Glutamatergic neuron (in vitro differentiated cells): Measurements from ENCODE around the gene PDAP1. TPM values are rescaled to one million over a fixed set of nuclear protein-coding genes. Genes with fewer than 3 reads are reported as not detected.

Experiments used
- DNase-seq: peaks from one replicate; pipeline ENCODE4 v3.0.0; 2022
- H3K27ac Mint-ChIP-seq: one replicate; pipeline ENCODE4 v1.8.0; 2020; ENCODE audit warnings: mild to moderate bottlenecking, mixed read lengths, inconsistent platforms; ENCODE audit not compliant: unreplicated experiment
- H3K27me3 Mint-ChIP-seq: one replicate; pipeline ENCODE4 v1.8.0; 2020; ENCODE audit warnings: mild to moderate bottlenecking, moderate library complexity, mixed read lengths, inconsistent platforms; ENCODE audit not compliant: unreplicated experiment
- H3K36me3 Mint-ChIP-seq: one replicate; pipeline ENCODE4 v1.8.0; 2020; ENCODE audit warnings: mild to moderate bottlenecking, mixed read lengths, inconsistent platforms; ENCODE audit not compliant: unreplicated experiment
- H3K4me1 Mint-ChIP-seq: one replicate; pipeline ENCODE4 v1.8.0; 2020; ENCODE audit warnings: mild to moderate bottlenecking, low read depth, mixed read lengths, inconsistent platforms; ENCODE audit not compliant: unreplicated experiment
- H3K4me3 Mint-ChIP-seq: one replicate; pipeline ENCODE4 v1.8.0; 2020; ENCODE audit warnings: mild to moderate bottlenecking, mixed read lengths, inconsistent platforms; ENCODE audit not compliant: unreplicated experiment
- H3K9me3 Mint-ChIP-seq: one replicate; pipeline ENCODE4 v1.8.0; 2020; ENCODE audit warnings: mild to moderate bottlenecking, moderate library complexity, mixed read lengths, inconsistent platforms; ENCODE audit not compliant: unreplicated experiment
- total RNA-seq: library from RNA; stranded (reverse); fragmentation: NEBNext Ultra II Directional; extraction: Animal tissue kit (Norgen Biotek cat#: 25700); gene quantifications from one replicate; pipeline ENCODE4 v1.2.1, GENCODE V29; 2021; ENCODE audit not compliant: unreplicated experiment
- TF ChIP-seq, protein P1 (sequence below): fragments of 200-600 bp; sonication (generic); IDR thresholded peaks from one replicate; pipeline ENCODE4 v1.5.0; 2021; ENCODE audit not compliant: partially characterized antibody, unreplicated experiment

The PDAP1 gene
- total RNA-seq, 1 donor from 2014 or later, result 134 TPM

DNA sequence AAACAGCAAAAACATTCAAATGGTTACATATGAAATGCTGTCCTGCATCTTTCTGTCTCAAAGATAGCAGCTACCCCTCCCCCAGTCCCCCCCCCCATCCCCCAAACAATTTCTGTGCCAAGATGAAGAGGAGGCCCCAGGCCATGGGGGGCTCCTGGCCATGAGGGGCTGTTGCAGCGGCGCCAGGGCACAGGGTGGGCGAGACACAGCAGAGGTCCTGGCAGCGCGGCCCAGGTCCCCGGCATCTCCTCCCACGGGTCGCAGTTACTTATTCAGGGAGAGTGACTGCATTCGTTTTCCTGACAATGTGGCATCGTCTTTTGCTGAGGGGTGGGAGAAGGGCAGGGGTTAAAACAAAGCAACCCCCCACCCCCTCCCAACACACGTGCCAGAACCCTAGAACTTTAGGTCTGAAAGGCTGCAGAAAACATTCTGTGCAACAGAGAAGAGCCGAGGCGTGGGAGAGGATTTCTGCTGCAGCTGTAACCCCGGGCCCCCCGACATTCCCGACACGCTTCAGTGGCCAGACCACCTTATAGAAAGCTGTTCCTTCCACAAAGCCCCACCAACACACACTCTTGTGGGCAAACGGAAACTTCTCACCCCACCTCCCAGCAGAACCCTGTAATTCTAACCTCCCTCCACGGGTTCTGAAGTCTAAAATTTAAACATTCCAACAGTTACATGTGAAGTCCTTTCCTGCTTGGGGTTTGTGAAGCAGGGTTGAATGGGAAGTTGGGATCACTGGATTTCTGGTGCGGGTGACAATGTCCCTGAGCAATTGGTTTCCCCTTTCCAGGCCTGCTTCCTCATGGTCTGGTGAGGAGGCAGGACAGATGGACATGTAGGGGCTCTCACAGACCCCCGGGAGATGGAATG, 11.7 kb downstream of the PDAP1 start:
- H3K36me3 Mint-ChIP-seq, result no peaks in the 10 kb centered on the region
- H3K4me3 Mint-ChIP-seq, result no peak overlapping the region
- H3K27ac Mint-ChIP-seq, result no peak overlapping the region

DNA sequence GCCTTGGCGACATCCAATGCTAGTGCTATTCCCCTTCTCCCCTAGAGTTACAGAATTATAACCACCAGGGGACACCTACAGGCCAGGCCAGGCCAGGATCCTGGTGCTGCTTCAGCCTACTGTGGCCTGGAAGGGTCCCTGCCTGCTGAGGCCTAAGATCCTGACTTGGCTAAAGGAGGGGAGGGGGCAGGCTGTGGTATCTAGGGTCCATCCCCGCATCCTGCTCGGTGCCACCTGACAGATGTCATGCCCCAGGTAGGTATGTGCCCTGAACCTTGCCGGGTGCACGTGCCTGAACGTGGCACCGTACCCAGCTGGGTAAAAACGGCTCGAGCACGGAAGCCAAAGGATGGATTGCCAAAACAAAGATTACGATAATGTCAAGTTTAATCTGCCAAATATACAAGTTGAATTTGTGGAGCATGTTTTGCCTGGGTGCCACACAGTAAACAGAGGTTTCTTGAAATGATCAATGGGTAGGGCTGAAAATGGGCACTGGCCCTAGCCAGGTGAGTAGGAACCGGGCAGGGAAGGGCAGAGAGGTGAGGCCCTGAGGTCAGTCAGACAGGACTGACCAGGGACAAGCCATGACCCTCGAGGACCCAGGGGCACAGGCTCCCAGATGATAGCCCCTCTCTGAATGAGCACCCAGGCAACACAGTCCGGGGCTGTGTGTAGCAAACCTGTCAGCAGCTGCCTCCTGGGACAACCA, 12.6 kb downstream of the PDAP1 start:
- TF ChIP-seq, protein P1, sequence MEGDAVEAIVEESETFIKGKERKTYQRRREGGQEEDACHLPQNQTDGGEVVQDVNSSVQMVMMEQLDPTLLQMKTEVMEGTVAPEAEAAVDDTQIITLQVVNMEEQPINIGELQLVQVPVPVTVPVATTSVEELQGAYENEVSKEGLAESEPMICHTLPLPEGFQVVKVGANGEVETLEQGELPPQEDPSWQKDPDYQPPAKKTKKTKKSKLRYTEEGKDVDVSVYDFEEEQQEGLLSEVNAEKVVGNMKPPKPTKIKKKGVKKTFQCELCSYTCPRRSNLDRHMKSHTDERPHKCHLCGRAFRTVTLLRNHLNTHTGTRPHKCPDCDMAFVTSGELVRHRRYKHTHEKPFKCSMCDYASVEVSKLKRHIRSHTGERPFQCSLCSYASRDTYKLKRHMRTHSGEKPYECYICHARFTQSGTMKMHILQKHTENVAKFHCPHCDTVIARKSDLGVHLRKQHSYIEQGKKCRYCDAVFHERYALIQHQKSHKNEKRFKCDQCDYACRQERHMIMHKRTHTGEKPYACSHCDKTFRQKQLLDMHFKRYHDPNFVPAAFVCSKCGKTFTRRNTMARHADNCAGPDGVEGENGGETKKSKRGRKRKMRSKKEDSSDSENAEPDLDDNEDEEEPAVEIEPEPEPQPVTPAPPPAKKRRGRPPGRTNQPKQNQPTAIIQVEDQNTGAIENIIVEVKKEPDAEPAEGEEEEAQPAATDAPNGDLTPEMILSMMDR, result no peak
- H3K4me3 Mint-ChIP-seq, result no peak overlapping the region
- peaks cover 9% of the 10 kb centered on the region for H3K9me3 Mint-ChIP-seq
- H3K27me3 Mint-ChIP-seq, result peaks cover 10% of the 10 kb centered on the region
- H3K36me3 Mint-ChIP-seq, result no peaks in the 10 kb centered on the region
- no peak for DNase-seq
- no peaks in the 10 kb centered on the region for H3K4me1 Mint-ChIP-seq
- no peak overlapping the region for H3K27ac Mint-ChIP-seq

More for the DNA sequence above, 11.7 kb downstream of the PDAP1 start:
- no peak for DNase-seq
- Mint-ChIP-seq H3K4me1 (no peaks in the 10 kb centered on the region), H3K27me3 (peaks cover 10% of the 10 kb centered on the region), H3K9me3 (peaks cover 9% of the 10 kb centered on the region)
- TF ChIP-seq, protein P1, result no peak

DNA sequence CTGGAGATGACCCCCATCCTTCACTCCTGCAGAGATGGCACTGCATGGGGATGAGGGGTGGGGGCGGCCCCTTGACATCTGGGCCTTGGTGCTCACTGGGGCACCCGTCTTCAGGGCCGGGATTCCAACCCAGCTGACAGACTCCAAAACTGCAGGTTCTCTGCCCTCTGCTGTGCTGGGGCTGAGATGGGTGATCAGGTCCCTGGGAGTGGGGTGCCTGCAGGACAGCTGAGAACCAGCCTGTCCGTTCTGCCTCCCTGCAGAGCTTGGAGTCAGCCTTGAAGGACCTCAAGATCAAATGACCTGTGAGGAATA, 14.3 kb downstream of the PDAP1 start:
- Mint-ChIP-seq H3K27ac (peak overlapping the region; percentile 64), H3K4me3 (peak overlapping the region; percentile 93), H3K36me3 (no peaks in the 10 kb centered on the region), H3K27me3 (peaks cover 10% of the 10 kb centered on the region), H3K4me1 (no peaks in the 10 kb centered on the region), H3K9me3 (peaks cover 9% of the 10 kb centered on the region)
- TF ChIP-seq, protein P1, result no peak
- no peak for DNase-seq

DNA sequence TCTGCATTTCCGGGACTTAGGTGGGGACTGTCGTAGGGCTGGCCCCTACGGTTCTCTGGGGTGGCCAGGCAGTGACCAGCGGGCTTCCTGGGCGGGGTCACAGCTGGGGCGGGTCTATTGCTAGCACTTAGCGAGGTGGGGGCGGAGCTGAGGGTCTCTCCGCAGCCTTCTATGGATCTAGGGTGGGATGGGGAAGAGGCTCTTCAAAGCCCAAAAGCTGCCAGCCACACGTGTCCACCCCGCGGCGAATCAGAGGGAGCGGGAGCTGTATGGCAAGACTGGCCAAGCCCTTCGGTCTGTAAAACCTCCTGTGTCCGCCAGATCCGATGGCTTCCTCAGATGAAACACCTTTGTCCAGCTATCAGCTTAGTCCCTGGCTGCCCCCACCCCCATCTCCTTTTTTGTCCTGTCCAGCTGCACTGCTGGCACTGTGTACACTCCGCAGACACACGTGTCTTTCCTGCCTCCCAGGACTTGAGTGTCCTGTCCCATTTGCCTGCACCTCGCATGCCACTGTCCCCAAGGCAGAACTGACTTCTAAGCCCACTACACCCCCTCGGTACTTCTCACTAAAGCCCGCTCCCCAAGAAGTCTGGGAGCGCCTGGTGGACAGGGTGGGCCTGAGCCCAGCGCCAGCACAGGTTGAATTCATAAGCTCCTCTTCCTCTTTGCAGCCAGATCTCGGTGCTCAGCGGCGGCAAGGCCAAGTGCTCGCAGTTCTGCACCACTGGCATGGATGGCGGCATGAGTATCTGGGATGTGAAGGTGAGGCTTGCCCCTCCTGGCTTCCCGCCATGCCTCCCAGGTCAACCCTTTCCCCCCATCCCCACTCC, 14.8 kb downstream of the PDAP1 start:
- peak overlapping the region; percentile 86 for H3K27ac Mint-ChIP-seq
- peak; percentile 87 for DNase-seq
- H3K4me3 Mint-ChIP-seq, result peak overlapping the region; percentile 93
- no peaks in the 10 kb centered on the region for H3K4me1 Mint-ChIP-seq
- H3K36me3 Mint-ChIP-seq, result no peaks in the 10 kb centered on the region
- peaks cover 6% of the 10 kb centered on the region for H3K9me3 Mint-ChIP-seq
- TF ChIP-seq, protein P1, result no peak
- H3K27me3 Mint-ChIP-seq, result peaks cover 10% of the 10 kb centered on the region
